Type B pancreatic cell (in vitro differentiated cells): Measurements from ENCODE around the gene CDC42BPB. TPM values are rescaled to one million over a fixed set of nuclear protein-coding genes. Genes with fewer than 3 reads are reported as not detected.

Experiments used
- DNase-seq: peaks from one replicate; pipeline ENCODE4 v3.0.0; 2021; ENCODE audit warnings: mixed read lengths; ENCODE audit not compliant: unreplicated experiment; ENCODE audit errors: extremely low spot score
- H3K27ac Mint-ChIP-seq: 2 replicates; pipeline ENCODE4 v1.8.0; 2021; ENCODE audit warnings: mild to moderate bottlenecking, mixed read lengths
- H3K27me3 Mint-ChIP-seq: 2 replicates; pipeline ENCODE4 v1.8.0; 2021; ENCODE audit warnings: mixed read lengths
- H3K36me3 Mint-ChIP-seq: 2 replicates; pipeline ENCODE4 v1.8.0; 2021; ENCODE audit warnings: mixed read lengths
- H3K4me1 Mint-ChIP-seq: one replicate; pipeline ENCODE4 v1.8.0; 2021; ENCODE audit warnings: mixed read lengths; ENCODE audit not compliant: unreplicated experiment
- H3K4me3 Mint-ChIP-seq: 2 replicates; pipeline ENCODE4 v1.8.0; 2021; ENCODE audit warnings: mild to moderate bottlenecking, mixed read lengths
- H3K9me3 Mint-ChIP-seq: 2 replicates; pipeline ENCODE4 v1.8.0; 2021; ENCODE audit warnings: mixed read lengths
- total RNA-seq: library from RNA; stranded (reverse); gene quantifications from 2 replicates; pipeline ENCODE4 v1.2.1, GENCODE V29; 2021; ENCODE audit warnings: low replicate concordance
- TF ChIP-seq, protein P1 (sequence below): fragments of 200-600 bp; sonication (generic); conservative IDR thresholded peaks from 2 replicates; pipeline ENCODE4 v1.5.0; 2021; ENCODE audit warnings: antibody characterized with exemption, mild to moderate bottlenecking

Gene CDC42BPB
- total RNA-seq, 1 donor from 2014 or later: 88.6 TPM

DNA sequence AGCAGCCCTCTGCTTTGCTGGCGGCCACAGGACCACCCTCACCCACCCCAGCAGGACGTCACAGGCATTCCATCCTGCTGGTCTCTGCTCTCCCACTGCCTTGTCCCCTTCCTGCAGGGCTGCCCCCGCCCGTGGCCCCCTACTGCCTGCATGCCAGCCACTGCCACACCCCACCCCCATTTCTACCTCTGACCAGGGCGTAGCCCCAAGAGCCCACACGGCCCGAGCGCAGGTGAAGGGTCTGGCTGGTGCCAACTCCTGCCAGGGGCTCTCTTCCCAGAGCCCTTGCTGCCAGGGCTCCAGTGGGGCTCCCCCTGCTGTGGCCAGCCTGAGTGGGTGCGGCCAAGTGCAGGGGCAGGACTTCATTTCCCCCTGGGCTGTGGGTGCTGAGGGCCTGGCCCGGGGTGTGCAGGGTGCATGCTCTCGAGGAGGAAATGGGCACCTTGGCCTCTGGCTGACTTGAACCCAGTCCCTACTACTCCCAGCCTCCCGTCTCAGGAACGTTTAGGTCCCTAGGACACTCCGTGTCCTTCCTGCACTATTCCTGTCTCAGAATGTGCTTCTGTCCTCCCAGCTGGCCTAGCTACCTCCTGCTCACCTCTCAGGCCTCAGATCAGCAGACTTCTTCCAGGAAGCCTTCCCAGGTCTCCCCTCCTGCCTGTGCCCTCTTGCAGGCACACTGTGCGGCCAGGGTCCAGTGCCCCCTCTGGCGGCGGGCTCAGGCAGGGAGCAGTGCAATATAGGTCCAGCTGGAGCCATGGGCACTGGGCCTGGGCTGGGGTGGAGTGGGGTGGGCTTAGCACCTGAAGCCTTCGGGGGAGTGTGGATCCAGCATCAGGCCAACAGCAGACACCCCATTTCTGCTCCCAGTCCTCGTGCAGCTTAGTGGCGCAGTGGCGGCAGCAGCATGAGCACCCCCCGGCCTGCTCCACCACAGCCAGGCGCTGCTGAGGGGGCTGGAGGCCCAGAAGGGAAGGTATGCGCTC, 28.1 kb upstream of the CDC42BPB start:
- no peaks in the 10 kb centered on the region for H3K9me3 Mint-ChIP-seq
- no peaks in the 10 kb centered on the region for H3K36me3 Mint-ChIP-seq
- TF ChIP-seq, protein P1, sequence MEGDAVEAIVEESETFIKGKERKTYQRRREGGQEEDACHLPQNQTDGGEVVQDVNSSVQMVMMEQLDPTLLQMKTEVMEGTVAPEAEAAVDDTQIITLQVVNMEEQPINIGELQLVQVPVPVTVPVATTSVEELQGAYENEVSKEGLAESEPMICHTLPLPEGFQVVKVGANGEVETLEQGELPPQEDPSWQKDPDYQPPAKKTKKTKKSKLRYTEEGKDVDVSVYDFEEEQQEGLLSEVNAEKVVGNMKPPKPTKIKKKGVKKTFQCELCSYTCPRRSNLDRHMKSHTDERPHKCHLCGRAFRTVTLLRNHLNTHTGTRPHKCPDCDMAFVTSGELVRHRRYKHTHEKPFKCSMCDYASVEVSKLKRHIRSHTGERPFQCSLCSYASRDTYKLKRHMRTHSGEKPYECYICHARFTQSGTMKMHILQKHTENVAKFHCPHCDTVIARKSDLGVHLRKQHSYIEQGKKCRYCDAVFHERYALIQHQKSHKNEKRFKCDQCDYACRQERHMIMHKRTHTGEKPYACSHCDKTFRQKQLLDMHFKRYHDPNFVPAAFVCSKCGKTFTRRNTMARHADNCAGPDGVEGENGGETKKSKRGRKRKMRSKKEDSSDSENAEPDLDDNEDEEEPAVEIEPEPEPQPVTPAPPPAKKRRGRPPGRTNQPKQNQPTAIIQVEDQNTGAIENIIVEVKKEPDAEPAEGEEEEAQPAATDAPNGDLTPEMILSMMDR: peak; percentile 47
- peaks cover 21% of the 10 kb centered on the region for H3K27me3 Mint-ChIP-seq
- no peak for DNase-seq
- H3K27ac Mint-ChIP-seq: no peak overlapping the region
- no peaks in the 10 kb centered on the region for H3K4me1 Mint-ChIP-seq
- no peak overlapping the region for H3K4me3 Mint-ChIP-seq

DNA sequence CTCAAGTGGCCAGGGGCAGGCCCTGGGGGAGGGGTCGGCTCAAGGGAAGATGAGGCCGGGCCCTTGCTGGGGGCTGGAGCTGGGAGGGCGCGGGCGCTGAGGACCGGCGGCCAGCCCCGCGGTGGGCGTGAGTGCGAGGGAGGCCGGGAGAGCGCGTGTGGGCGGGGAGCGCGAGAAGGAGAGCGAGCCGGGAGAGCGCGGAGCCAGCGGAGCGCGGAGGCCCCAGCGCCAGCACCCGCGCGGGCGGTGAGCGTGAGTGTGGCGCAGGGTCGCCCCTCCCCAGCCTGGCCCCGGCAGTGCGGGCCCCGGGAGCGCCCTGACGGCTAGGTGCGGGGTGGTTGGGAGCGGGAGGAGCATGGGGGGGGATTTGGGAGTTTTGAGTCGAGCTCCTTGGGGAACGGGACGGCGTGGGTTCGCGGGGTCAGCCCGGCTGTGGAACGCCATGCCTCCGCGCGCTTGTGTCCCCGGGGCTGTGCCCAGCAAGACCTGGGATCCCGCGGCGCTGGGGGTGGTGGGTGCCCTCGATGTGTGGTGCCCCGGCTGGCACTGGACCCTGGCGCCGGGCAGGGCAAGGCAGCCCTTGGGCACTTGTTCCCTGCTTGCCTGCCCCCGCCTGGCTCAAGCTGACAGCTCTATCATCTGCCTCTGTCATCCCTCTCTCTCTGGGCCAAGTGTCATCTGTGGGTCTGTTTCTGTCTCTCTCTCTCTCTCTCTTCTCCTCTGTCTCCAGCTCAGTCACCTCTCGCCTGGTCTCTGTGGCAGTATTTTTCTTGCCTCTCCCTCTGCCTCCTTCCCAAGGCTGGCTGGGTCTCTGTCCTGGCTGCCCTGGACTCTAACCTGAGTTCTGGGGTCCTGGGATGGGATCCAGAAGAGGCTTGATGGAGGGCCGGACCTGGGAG, 26.9 kb upstream of the CDC42BPB start, which contains the start of gene LBHD2:
Gene LBHD2, plus strand, starts transcription at position 190 of the 899 bp plus-strand sequence. CDS start 1,803 bp downstream, outside the sequence.
- DNase-seq: no peak
- H3K4me3 Mint-ChIP-seq: peak within 1 kb of the TSS; percentile 57

DNA sequence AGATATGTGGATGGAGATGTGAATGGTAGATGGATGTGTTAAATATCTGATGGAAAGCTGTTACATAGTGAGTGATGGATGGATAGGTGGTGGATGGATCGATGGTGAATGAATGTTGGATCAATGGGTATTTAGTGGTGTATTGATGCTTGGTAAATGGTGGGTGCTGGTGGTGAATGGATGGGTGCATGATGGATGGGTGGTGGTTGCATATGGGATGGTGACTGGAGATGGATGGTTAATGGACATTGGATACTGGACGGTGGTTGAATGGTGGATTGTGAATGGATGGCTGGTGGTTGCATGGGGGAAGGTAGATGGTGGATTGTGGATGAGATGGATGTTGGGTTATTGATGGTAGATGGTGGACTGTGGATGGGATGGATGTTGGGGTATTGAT, 24.6 kb upstream of the CDC42BPB start:
- Mint-ChIP-seq H3K27me3 (peaks cover 21% of the 10 kb centered on the region), H3K27ac (no peak overlapping the region), H3K4me3 (no peak overlapping the region), H3K36me3 (no peaks in the 10 kb centered on the region), H3K4me1 (no peaks in the 10 kb centered on the region), H3K9me3 (no peaks in the 10 kb centered on the region)
- TF ChIP-seq, protein P1: no peak
- DNase-seq: no peak

More for the DNA sequence above, 26.9 kb upstream of the CDC42BPB start, which contains the start of gene LBHD2:
- Mint-ChIP-seq H3K27me3 (peaks cover 21% of the 10 kb centered on the region), H3K36me3 (no peaks in the 10 kb centered on the region), H3K9me3 (no peaks in the 10 kb centered on the region), H3K4me1 (no peaks in the 10 kb centered on the region), H3K27ac (no peak within 1 kb of the TSS)
- TF ChIP-seq, protein P1: no peak

DNA sequence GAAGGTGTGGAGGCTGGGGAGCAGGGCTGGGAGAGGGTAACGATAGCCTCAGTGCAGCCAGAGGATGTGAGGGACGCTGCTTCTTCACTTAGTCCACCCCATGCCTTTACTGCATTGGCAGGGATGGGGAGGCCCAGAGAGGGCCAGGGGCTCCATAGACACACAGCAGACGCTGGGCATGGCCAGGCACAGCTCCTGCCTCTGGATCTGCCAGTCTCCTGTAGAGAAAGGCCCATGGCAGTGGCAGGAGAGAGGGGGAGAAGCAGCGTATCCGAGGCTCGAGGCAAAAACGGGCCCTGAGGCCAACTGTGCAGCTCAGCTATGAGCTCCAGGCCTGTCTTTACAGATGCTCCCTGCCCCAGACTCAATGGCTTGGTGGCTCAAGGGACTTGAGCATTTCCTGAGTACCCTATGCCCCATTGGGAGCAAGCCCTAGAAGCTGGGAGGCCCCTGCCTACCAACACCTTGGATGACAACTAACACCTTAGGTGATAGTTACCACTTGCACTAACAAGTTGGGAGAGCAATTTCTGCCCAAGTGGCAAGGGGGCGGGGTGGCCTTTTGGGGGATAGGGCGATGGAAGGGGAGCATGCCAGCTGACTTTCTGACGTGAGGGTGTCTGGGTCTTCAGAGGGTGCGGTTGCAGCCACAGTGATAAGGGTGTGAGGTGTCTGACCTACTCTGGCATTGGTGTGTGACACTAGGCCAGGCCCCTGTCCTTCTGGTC, 21.7 kb upstream of the CDC42BPB start:
- Mint-ChIP-seq H3K27ac (no peak overlapping the region), H3K27me3 (peaks cover 4% of the 10 kb centered on the region), H3K4me1 (peaks cover 6% of the 10 kb centered on the region), H3K4me3 (no peak overlapping the region), H3K36me3 (no peaks in the 10 kb centered on the region), H3K9me3 (no peaks in the 10 kb centered on the region)
- DNase-seq: no peak
- TF ChIP-seq, protein P1: no peak

DNA sequence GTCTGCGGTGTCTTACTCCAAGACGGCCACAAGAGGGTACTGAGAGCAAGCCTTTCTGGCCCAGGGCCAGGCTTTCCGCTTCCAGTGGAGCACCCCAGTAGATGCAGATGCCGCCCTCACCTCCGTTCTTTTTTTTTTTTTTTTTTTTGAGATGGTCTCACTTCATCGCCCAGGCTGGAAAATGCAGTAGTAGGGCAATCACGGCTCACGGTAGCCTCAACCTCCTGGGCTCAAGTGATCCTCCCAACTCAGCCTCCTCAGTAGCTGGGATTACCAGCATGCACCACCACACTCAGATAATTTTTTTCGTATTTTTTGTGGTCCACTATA, 21.0 kb upstream of the CDC42BPB start:
- peaks cover 6% of the 10 kb centered on the region for H3K4me1 Mint-ChIP-seq
- TF ChIP-seq, protein P1: peak; percentile 82
- H3K36me3 Mint-ChIP-seq: no peaks in the 10 kb centered on the region
- peak; percentile 80 for DNase-seq
- H3K27ac Mint-ChIP-seq: no peak overlapping the region
- H3K27me3 Mint-ChIP-seq: no peaks in the 10 kb centered on the region
- H3K9me3 Mint-ChIP-seq: no peaks in the 10 kb centered on the region
- no peak overlapping the region for H3K4me3 Mint-ChIP-seq
